Activated CD8-positive, alpha-beta memory T cell treated with anti-CD3 and anti-CD28 coated beads, Interleukin-2, amount 50 U/mL, for 24 hours (primary cell): ENCODE measurements around the gene ZDHHC7.

Experiments
- DNase-seq: peaks from one replicate; pipeline ENCODE4 v3.0.0-alpha.2; 2020; ENCODE audit errors: extremely low read depth

Gene ZDHHC7

DNA sequence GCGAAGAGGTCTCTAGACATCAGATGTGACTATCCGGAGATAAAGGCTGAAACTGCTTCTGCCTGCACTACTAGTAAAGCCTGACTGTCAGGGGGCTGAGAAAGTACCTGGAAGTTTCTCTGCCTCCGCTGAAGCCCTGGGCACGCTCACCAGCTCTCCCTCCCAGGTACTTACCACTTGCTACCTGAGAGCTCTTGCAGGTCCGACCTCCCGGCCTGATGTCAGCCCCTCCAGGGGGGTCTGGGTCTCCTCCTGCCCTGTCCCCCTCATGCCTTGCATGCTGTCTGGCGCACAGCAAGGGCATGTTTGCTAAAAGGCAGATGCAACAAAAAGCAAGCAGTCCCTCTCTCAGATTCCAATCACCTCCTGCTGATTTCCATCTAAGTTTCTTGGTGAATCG, 17.4 kb downstream of the ZDHHC7 start:
- DNase-seq: no peak

DNA sequence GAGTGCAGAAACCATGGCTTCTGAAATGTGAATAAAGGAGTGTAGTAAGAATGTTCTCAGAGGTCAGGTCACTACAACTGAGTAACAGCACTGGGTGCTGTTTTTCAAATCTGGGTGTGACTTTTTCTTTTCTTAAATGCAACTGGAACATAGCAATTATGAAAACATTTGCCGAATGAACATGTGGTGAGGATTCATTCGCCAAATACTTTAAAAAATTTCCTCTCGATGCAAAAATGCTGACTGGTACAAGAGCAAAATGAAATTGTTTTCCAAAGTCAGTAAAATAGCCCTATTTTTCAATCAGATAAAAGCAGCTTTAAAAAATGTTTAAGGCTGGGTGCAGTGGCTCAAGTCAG, 18.6 kb downstream of the ZDHHC7 start:
- DNase-seq: no peak

- no peak for DNase-seq
These were observed 20.6 kb downstream of the ZDHHC7 start for GRCh38 chr16:84990782-84991181.

GRCh38 chr16:84989749-84990620, 21.4 kb downstream of the ZDHHC7 start:
- no peak for DNase-seq

DNA sequence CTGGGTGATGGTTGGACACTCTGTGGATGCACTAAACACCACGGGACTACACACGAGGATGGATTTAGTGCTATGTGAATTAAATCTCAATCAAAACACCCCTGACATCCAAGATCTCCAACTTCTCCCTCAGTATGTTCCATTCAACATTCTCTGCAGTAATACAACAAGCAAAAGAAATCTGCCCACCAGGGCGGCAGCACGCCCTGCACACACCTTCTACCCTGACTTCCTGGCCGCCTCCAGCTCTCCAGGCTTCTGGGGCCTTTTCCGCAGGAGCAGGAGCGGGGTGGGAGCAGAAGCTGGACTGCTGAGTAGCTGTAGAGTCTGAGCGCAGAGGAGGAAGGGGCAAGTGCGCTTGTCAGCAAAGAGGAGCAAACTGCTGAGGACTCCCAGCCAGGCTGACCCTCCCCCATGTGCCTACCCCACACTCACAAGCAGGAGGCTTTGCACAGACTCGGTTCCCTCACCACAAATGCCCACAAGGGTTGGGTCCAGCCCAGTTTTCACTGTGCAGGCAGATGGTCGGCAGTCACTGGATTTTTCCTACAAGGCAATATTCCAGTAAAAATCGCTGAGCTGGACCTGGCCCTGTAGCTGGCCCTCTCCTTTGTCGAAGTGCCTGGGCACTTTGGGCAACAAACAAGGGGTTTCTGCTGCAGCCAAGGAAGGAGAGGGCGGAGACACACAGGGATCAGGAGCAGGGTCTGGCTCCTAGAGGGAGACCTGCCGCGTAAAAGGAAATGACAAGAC, 22.8 kb downstream of the ZDHHC7 start:
- no peak for DNase-seq

- no peak for DNase-seq
These were observed 24.5 kb downstream of the ZDHHC7 start for GRCh38 chr16:84986879-84987278.

DNA sequence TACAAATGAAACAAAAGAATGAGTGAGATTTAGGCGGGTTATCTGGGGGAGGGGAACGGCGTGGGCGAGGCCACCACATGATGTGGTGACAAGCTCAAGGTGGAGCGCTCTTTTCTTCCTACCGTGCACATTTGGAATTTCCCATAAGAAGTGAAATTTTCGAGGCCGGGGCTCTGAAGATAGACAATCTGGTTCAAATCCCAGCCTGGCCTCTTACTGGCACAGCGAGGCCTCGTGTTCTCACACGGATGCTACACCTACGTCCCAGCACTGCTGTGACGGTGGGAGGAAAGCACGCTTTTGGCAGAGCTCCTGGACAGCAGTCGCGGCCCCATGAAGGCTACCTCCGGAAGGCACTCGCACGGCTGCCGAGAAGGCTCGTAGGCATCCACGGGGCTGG, 25.2 kb downstream of the ZDHHC7 start:
- no peak for DNase-seq

- DNase-seq: no peak
These were observed 26.0 kb downstream of the ZDHHC7 start for GRCh38 chr16:84985079-84986065.

DNA sequence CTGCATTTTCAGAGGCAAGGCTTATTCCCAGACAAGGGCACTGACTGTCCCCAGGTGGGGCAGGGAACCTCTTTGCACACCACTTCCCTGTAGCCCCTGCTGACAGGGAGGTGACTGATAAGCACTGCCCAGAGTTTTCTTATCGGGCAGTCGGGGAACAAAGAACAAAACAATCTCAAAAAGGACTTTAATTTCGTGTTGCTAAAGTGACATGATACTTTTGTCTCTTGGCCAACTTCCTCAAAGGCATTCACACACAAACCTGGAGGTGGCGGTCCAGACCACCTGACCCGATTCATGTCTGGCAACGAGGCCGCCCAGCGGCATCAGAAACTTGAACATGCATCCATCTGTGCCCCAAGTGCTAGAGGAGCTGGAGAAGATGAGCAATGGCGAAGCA, 28.9 kb downstream of the ZDHHC7 start:
- no peak for DNase-seq

GRCh38 chr16:84979516-84979915, 31.8 kb downstream of the ZDHHC7 start:
- no peak for DNase-seq

GRCh38 chr16:84976644-84977400, 34.5 kb downstream of the ZDHHC7 start:
- DNase-seq: no peak

DNA sequence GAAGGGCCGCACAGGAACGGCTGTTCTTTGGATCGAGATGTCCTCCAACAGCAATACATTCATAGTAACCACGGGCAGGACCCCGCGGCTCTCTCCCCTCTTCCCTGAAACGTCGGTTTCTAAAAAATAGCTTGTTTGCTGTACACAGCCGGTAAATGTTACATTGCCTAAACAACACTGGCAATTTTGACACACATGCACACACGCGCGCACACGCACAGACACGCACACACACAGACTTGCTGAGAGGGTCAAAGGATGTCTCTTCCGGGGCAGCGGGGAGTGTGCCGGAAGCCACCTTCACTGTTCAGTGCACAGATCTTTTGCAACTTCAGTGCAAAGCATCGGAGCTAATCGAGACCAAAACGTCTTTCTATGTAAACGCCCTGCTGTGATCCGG, 35.8 kb downstream of the ZDHHC7 start:
- DNase-seq: no peak

GRCh38 chr16:84975066-84975465, 36.3 kb downstream of the ZDHHC7 start:
- DNase-seq: no peak

GRCh38 chr16:84973776-84974523, 37.4 kb downstream of the ZDHHC7 start:
- DNase-seq: no peak

- DNase-seq: no peak
These were observed 38.1 kb downstream of the ZDHHC7 start for GRCh38 chr16:84973236-84973635.

GRCh38 chr16:84970447-84971127, 40.7 kb downstream of the ZDHHC7 start:
- peak; percentile 36 for DNase-seq

DNA sequence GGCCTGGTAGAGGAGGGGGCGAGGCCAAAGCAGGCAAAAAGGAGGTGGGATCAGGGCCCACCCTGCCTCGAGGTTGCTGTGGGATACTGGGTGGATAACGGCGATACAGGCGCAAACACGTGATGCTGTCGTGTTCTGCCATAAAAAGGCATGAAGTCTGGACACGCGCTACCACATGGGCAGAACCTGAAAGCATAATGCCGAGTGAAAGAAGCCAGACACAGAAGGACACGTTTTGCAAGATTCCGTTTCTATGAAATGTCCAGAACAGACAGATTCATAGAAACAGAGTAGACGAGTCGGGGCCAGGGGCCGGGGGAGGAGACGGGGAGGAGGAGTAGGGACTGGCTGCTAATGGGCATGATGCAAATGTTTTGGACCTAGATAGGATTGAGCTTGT, 43.5 kb downstream of the ZDHHC7 start:
- DNase-seq: no peak

- no peak for DNase-seq
These were observed 45.6 kb downstream of the ZDHHC7 start for GRCh38 chr16:84965428-84966415.
